H1 (cell line): ENCODE measurements around the gene OXSM. TPM values are rescaled to one million over a fixed set of nuclear protein-coding genes. Genes with fewer than 3 reads are reported as not detected.

ENCODE experiments used
- CTCF ChIA-PET: fragments of 300-600 bp; sonication (Branson Sonifier 250); formaldehyde crosslinking; loops from one replicate; lab custom pipeline; 2021; ENCODE audit not compliant: partially characterized antibody; lab: Charles Lee
- POLR2A ChIA-PET: fragments of 300-600 bp; sonication (Branson Sonifier 250); formaldehyde crosslinking; loops from one replicate; lab custom pipeline; 2021; ENCODE audit warnings: inconsistent platforms; ENCODE audit not compliant: partially characterized antibody; lab: Charles Lee
- DNase-seq, 2 experiments: peaks; one replicate each; pipeline versions ENCODE4 v3.0.0 to v3.0.0-alpha.2; 2010 to 2022; ENCODE audit warnings: low spot score in 2 of 2, low read depth in 1 of 2, mixed read lengths in 1 of 2
- FAIRE-seq: peaks from 2 replicates; lab custom pipeline; 2011; peaks lifted over from hg19 to GRCh38; lab: Jason Lieb, UNC
- H2AFZ ChIP-seq: 2 replicates; pipeline ENCODE4 v1.8.1; 2012; ENCODE audit warnings: low read length, inconsistent platforms
- H2AK5ac ChIP-seq: 2 replicates; pipeline ENCODE4 v1.6.1; 2013; ENCODE audit warnings: low read depth, low read length
- H2BK120ac ChIP-seq: replicated peaks from 2 replicates; pipeline ENCODE3; 2013; ENCODE audit warnings: low read depth, low read length, inconsistent platforms
- H2BK12ac ChIP-seq: 2 replicates; pipeline ENCODE4 v1.6.1; 2013; ENCODE audit warnings: low read depth, low read length
- H2BK15ac ChIP-seq: 2 replicates; pipeline ENCODE4 v1.6.1; 2013; ENCODE audit warnings: low read length
- H2BK20ac ChIP-seq: 2 replicates; pipeline ENCODE4 v1.6.1; 2013; ENCODE audit warnings: low read length
- H2BK5ac ChIP-seq: 2 replicates; pipeline ENCODE4 v1.6.1; 2013; ENCODE audit warnings: low read depth, low read length
- H3K14ac ChIP-seq: 2 replicates; pipeline ENCODE4 v1.6.1; 2013; ENCODE audit warnings: inconsistent platforms; ENCODE audit not compliant: insufficient read length
- H3K18ac ChIP-seq: 2 replicates; pipeline ENCODE4 v1.6.1; 2013; ENCODE audit warnings: low read length; ENCODE audit errors: extremely low read depth
- H3K23ac ChIP-seq: 2 replicates; pipeline ENCODE4 v1.6.1; 2013; ENCODE audit warnings: inconsistent platforms; ENCODE audit not compliant: insufficient read length
- H3K23me2 ChIP-seq: 2 replicates; pipeline ENCODE4 v1.6.1; 2013; ENCODE audit warnings: low read depth, low read length
- H3K27ac ChIP-seq: 2 replicates; pipeline ENCODE4 v1.6.1; 2011; ENCODE audit warnings: low read depth, low read length, inconsistent platforms
- H3K27me3 ChIP-seq, 4 experiments: replicated peaks in 1 of 4; 1 replicate in 1 of 4; 2 replicates in 3 of 4; pipeline versions ENCODE4 v1.6.1 to v1.8.1; 2011 to 2013; ENCODE audit warnings: low read length in 3 of 4, mild to moderate bottlenecking in 3 of 4, inconsistent platforms in 2 of 4, mixed read lengths in 2 of 4, moderate library complexity in 1 of 4; ENCODE audit not compliant: control insufficient read depth in 3 of 4, insufficient read depth in 3 of 4; ENCODE audit errors: extremely low read depth in 1 of 4
- H3K36me3 ChIP-seq, 4 experiments: 2 replicates each; pipeline versions ENCODE4 v1.6.1 to v1.8.1; 2011 to 2013; ENCODE audit warnings: mild to moderate bottlenecking in 4 of 4, low read length in 3 of 4, moderate library complexity in 2 of 4, control low read depth in 1 of 4, inconsistent platforms in 1 of 4; ENCODE audit not compliant: insufficient read depth in 4 of 4, control insufficient read depth in 2 of 4
- H3K4ac ChIP-seq: replicated peaks from 2 replicates; pipeline ENCODE3; 2013; ENCODE audit warnings: low read length, low read depth, mixed read lengths, inconsistent platforms; ENCODE audit not compliant: insufficient read length
- H3K4me1 ChIP-seq, 4 experiments: replicated peaks in 1 of 4; 1 replicate in 1 of 4; 2 replicates in 3 of 4; pipeline versions ENCODE4 v1.6.1 to v1.8.1; 2011 to 2013; ENCODE audit warnings: low read length in 3 of 4, inconsistent platforms in 2 of 4, mixed read lengths in 1 of 4; ENCODE audit not compliant: insufficient read depth in 4 of 4, control insufficient read depth in 3 of 4
- H3K4me2 ChIP-seq, 2 experiments: 2 replicates each; pipeline versions ENCODE4 v1.6.1 to v1.8.1; 2011 to 2013; ENCODE audit warnings: low read depth in 2 of 2, low read length in 2 of 2, control low read depth in 1 of 2, inconsistent platforms in 1 of 2, mild to moderate bottlenecking in 1 of 2; ENCODE audit not compliant: insufficient read depth in 1 of 2
- H3K4me3 ChIP-seq, 4 experiments: fragments of 200-600, 300-600 bp in 1 of 4; sonication (generic), shearing (Covaris generic), sonication (Bioruptor Twin) in 1 of 4; 2 replicates each; pipeline versions ENCODE4 v1.5.1 to v1.8.1; 2011 to 2016; ENCODE audit warnings: low read length in 4 of 4, low read depth in 3 of 4, control low read depth in 2 of 4, inconsistent platforms in 2 of 4, mild to moderate bottlenecking in 2 of 4, mixed read lengths in 1 of 4, moderate library complexity in 1 of 4; ENCODE audit not compliant: insufficient read depth in 2 of 4; ENCODE audit errors: extremely low read depth in 1 of 4
- H3K56ac ChIP-seq: replicated peaks from 2 replicates; pipeline ENCODE3; 2013; ENCODE audit warnings: low read depth, mild to moderate bottlenecking, mixed read lengths, low read length, inconsistent platforms; ENCODE audit not compliant: insufficient read length
- H3K79me1 ChIP-seq: 2 replicates; pipeline ENCODE4 v1.6.1; 2013; ENCODE audit warnings: low read depth, low read length, control low read depth
- H3K79me2 ChIP-seq, 2 experiments: 2 replicates each; pipeline versions ENCODE4 v1.6.1 to v1.8.1; 2012 to 2013; ENCODE audit warnings: low read length in 2 of 2, mild to moderate bottlenecking in 2 of 2, inconsistent platforms in 1 of 2; ENCODE audit not compliant: insufficient read depth in 2 of 2, control insufficient read depth in 1 of 2
- H3K9ac ChIP-seq, 4 experiments: replicated peaks in 1 of 4; 1 replicate in 1 of 4; 2 replicates in 3 of 4; pipeline versions ENCODE4 v1.6.1 to v1.8.1; 2011 to 2013; ENCODE audit warnings: low read depth in 3 of 4, low read length in 3 of 4, control low read depth in 2 of 4, mild to moderate bottlenecking in 2 of 4, moderate library complexity in 2 of 4, inconsistent platforms in 1 of 4; ENCODE audit errors: extremely low read depth in 1 of 4
- H3K9me3 ChIP-seq, 2 experiments: 2 replicates each; pipeline versions ENCODE4 v1.6.1 to v1.8.1; 2012 to 2013; ENCODE audit warnings: mild to moderate bottlenecking in 2 of 2, moderate library complexity in 2 of 2, control low read depth in 1 of 2, inconsistent platforms in 1 of 2, low read depth in 1 of 2, low read length in 1 of 2, mixed read lengths in 1 of 2; ENCODE audit not compliant: insufficient read depth in 2 of 2
- H4K20me1 ChIP-seq, 2 experiments: replicated peaks in 1 of 2; 2 replicates each; pipeline versions ENCODE3 to v1.8.1; 2011 to 2013; ENCODE audit warnings: inconsistent platforms in 2 of 2, low read length in 2 of 2, mild to moderate bottlenecking in 1 of 2; ENCODE audit not compliant: insufficient read depth in 2 of 2, control insufficient read depth in 1 of 2
- H4K5ac ChIP-seq: 2 replicates; pipeline ENCODE4 v1.6.1; 2013; ENCODE audit warnings: low read length, low read depth, mixed read lengths, inconsistent platforms; ENCODE audit not compliant: insufficient read length
- H4K8ac ChIP-seq: 2 replicates; pipeline ENCODE4 v1.8.0; 2013; ENCODE audit warnings: mild to moderate bottlenecking, moderate library complexity, low read length, inconsistent platforms; ENCODE audit not compliant: insufficient read depth; ENCODE audit errors: extremely low read depth
- H4K91ac ChIP-seq: replicated peaks from 2 replicates; pipeline ENCODE3; 2013; ENCODE audit warnings: low read length, mixed read lengths, inconsistent platforms; ENCODE audit not compliant: insufficient read length
- EP300 ChIP-seq, 2 experiments: IDR thresholded peaks; 1 replicate in 1 of 2; 2 replicates in 1 of 2; pipeline ENCODE4 v1.6.1; 2011 to 2012; ENCODE audit warnings: low read depth in 2 of 2, low read length in 2 of 2, mild to moderate bottlenecking in 2 of 2, borderline replicate concordance in 1 of 2, inconsistent platforms in 1 of 2, moderate library complexity in 1 of 2
- KDM1A ChIP-seq: fragments of 200-600, 300-600 bp; sonication (generic); IDR thresholded peaks from 2 replicates; pipeline ENCODE4 v1.7.1; 2016; ENCODE audit warnings: mild to moderate bottlenecking, low read length, borderline replicate concordance
- RAD21 ChIP-seq, 2 experiments: IDR thresholded peaks in 1 of 2; conservative IDR thresholded peaks in 1 of 2; 2 replicates each; pipeline ENCODE4 v1.6.1; 2011; ENCODE audit warnings: low read depth in 2 of 2, low read length in 2 of 2, improper control_type of control experiment in 1 of 2, inconsistent platforms in 1 of 2, mild to moderate bottlenecking in 1 of 2, moderate library complexity in 1 of 2
- SIRT6 ChIP-seq: IDR thresholded peaks from one replicate; pipeline ENCODE4 v1.7.1; 2012; ENCODE audit warnings: low read length, inconsistent platforms
- SIX5 ChIP-seq: IDR thresholded peaks from 2 replicates; pipeline ENCODE4 v1.6.1; 2011; ENCODE audit warnings: mild to moderate bottlenecking, low read depth, low read length
- SP1 ChIP-seq: IDR thresholded peaks from 2 replicates; pipeline ENCODE4 v1.6.1; 2011; ENCODE audit warnings: low read depth, low read length
- SRF ChIP-seq: IDR thresholded peaks from 2 replicates; pipeline ENCODE4 v1.6.1; 2011; ENCODE audit warnings: mild to moderate bottlenecking, low read depth, low read length, moderate library complexity
- TCF12 ChIP-seq: IDR thresholded peaks from 2 replicates; pipeline ENCODE4 v1.6.1; 2011; ENCODE audit warnings: low read depth, mild to moderate bottlenecking, low read length
- WGBS, 2 experiments: shearing (Covaris generic) in 1 of 2; methylation state at CpG; one replicate each; pipeline versions ENCODE4 v1.1.6 to v1.1.7; 2013 to 2015; ENCODE audit warnings: low lambda C conversion rate in 2 of 2, mixed read lengths in 2 of 2, inconsistent platforms in 1 of 2, low coverage in 1 of 2, missing lambda C conversion rate in 1 of 2; ENCODE audit not compliant: insufficient replicate concordance in 2 of 2, insufficient coverage in 1 of 2, insufficient read length in 1 of 2; ENCODE audit errors: extremely low coverage in 1 of 2, missing lambda C conversion rate in 1 of 2; 5-methylcytosine and 5-hydroxymethylcytosine counted together
- polyA plus RNA-seq, 7 experiments: library from polyadenylated mRNA; depleted of rRNA in 3 of 7; stranded (reverse) in 5 of 7; unstranded in 2 of 7; fragments of >200 nt in 5 of 7; fragments of 200-250 nt in 2 of 7; gene quantifications; 1 replicate in 5 of 7; 2 replicates in 1 of 7; 4 replicates in 1 of 7; pipeline versions ENCODE4 v1.2.1 to v1.2.3, GENCODE V29; 2011 to 2013; ENCODE audit warnings: missing spikeins in 2 of 7, mixed read lengths in 2 of 7
- total RNA-seq: library from RNA; stranded (reverse); fragmentation: NEBNext Ultra II Directional; extraction: Animal tissue kit (Norgen Biotek cat#: 25700); gene quantifications from 2 replicates; pipeline ENCODE4 v1.2.1, GENCODE V29; 2021
- TF ChIP-seq, protein P1 (sequence below): IDR thresholded peaks from 2 replicates; pipeline ENCODE4 v1.6.1; 2012; ENCODE audit warnings: low read length, inconsistent platforms
- TF ChIP-seq, protein P2 (sequence below), 3 experiments: IDR thresholded peaks; 1 replicate in 2 of 3; 2 replicates in 1 of 3; pipeline versions ENCODE4 v1.5.1 to v1.6.1; 2011; ENCODE audit warnings: low read length in 3 of 3, mild to moderate bottlenecking in 3 of 3, inconsistent platforms in 2 of 3, low read depth in 1 of 3, moderate library complexity in 1 of 3; ENCODE audit not compliant: insufficient read depth in 1 of 3; ENCODE audit errors: control extremely low read depth in 1 of 3

Gene OXSM
- total and polyA plus RNA-seq, 2 of the 8 experiments (the other 6 are each of a cell fraction or from before 2014, with no cell fraction given) = 1.3 to 2.2 TPM

DNA sequence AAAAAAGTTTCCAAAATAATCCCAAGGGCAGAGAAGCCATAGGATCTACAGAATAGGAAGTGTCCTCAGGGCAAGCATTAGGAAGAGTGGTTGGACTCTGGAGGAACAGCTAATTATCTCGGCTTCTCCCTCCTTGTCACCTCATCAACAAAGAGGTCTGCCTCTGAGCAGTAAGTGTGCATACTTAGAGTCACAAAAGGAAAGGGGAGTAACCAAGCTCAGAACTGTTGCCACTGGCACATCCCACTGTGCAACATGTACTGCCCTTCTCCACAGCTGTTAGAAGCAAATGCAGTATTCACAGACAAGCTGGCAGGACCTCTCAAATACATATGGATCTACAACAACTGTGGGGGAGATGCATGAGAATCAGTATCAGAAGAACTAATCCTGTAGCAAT is 38.2 kb upstream of the OXSM start:
- POLR2A ChIA-PET = no interaction called here
- FAIRE-seq = no peak
- TF ChIP-seq SIX5 (no peak), EP300 (IDR thresholded peaks at IDR 0.05; ENCODE audit: borderline replicate concordance in 1 of 2, low read depth in 2 of 2, low read length in 2 of 2) (no peak), RAD21 (IDR thresholded peaks at IDR 0.05 in 1 of 2, conservative IDR thresholded peaks at IDR 0.05 in 1 of 2; ENCODE audit: low read depth in 2 of 2, low read length in 2 of 2) (no peak), KDM1A (no peak), TCF12 (no peak), SP1 (no peak), SIRT6 (no peak), SRF (no peak)
- TF ChIP-seq, protein P1, sequence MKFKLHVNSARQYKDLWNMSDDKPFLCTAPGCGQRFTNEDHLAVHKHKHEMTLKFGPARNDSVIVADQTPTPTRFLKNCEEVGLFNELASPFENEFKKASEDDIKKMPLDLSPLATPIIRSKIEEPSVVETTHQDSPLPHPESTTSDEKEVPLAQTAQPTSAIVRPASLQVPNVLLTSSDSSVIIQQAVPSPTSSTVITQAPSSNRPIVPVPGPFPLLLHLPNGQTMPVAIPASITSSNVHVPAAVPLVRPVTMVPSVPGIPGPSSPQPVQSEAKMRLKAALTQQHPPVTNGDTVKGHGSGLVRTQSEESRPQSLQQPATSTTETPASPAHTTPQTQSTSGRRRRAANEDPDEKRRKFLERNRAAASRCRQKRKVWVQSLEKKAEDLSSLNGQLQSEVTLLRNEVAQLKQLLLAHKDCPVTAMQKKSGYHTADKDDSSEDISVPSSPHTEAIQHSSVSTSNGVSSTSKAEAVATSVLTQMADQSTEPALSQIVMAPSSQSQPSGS = no peak
- TF ChIP-seq, protein P2, sequence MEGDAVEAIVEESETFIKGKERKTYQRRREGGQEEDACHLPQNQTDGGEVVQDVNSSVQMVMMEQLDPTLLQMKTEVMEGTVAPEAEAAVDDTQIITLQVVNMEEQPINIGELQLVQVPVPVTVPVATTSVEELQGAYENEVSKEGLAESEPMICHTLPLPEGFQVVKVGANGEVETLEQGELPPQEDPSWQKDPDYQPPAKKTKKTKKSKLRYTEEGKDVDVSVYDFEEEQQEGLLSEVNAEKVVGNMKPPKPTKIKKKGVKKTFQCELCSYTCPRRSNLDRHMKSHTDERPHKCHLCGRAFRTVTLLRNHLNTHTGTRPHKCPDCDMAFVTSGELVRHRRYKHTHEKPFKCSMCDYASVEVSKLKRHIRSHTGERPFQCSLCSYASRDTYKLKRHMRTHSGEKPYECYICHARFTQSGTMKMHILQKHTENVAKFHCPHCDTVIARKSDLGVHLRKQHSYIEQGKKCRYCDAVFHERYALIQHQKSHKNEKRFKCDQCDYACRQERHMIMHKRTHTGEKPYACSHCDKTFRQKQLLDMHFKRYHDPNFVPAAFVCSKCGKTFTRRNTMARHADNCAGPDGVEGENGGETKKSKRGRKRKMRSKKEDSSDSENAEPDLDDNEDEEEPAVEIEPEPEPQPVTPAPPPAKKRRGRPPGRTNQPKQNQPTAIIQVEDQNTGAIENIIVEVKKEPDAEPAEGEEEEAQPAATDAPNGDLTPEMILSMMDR (IDR thresholded peaks at IDR 0.05; ENCODE audit: control extremely low read depth in 1 of 3, insufficient read depth in 1 of 3, low read depth in 1 of 3, low read length in 3 of 3) = no peak

More for the DNA sequence above, 38.2 kb upstream of the OXSM start:
- Histone ChIP-seq H3K4me2 (no peak overlapping the region), H3K79me1 (no peaks in the 10 kb centered on the region), H3K4me1 (peaks cover 0 to 7% (median 3%) of the 10 kb centered on the region in 4 experiments; a peak in 4 of 7 replicates), H3K36me3 (peaks cover 0 to 8% (median 3%) of the 10 kb centered on the region in 4 experiments; a peak in 4 of 8 replicates), H3K23ac (no peak overlapping the region), H4K5ac (no peak overlapping the region), H3K18ac (no peak overlapping the region), H2BK20ac (no peak overlapping the region), H4K20me1 (peaks cover 0 to 1% of the 10 kb centered on the region in 2 experiments), H2BK120ac (no peak overlapping the region), H3K27me3 (no peaks in the 10 kb centered on the region), H3K9me3 (no peaks in the 10 kb centered on the region), H3K56ac (no peak overlapping the region), H2AK5ac (no peak overlapping the region), H4K91ac (no peak overlapping the region), H3K4ac (no peak overlapping the region), H4K8ac (no peak overlapping the region), H3K9ac (no peak overlapping the region), H2AFZ (no peak overlapping the region), H2BK12ac (no peak overlapping the region), H2BK5ac (no peak overlapping the region), H2BK15ac (no peak overlapping the region), H3K23me2 (no peaks in the 10 kb centered on the region), H3K14ac (no peak overlapping the region), H3K4me3 (no peak overlapping the region), H3K27ac (no peak overlapping the region), H3K79me2 (no peaks in the 10 kb centered on the region)
- CTCF ChIA-PET = interaction anchor here (1.6 kb wide), 1 partner anchor 103 kb away, joined by 7 read pairs; no protein-coding TSS in a partner anchor
- 75% methylated on average over 1 of the region's 1 CpG; no CpG with 5 or more reads in 1 of the 2 experiments for WGBS, 2 experiments
- no peak for DNase-seq
